ENCODE data around the gene CTSZ.
A peak's percentile ranks its signal among the peaks of the same experiment; 100 is the strongest.
"Not testable (repeated sequence)": the region's sequence is repeated elsewhere in the genome, so short reads cannot be mapped to it uniquely, and the experiment has no call there.

Gene CTSZ

GRCh38 chr20:58963060-58963584 is 43.9 kb downstream of the CTSZ start:
- peak overlapping the region; percentile 36 for H3K27ac ChIP-seq
- TF ChIP-seq CTCF (IDR thresholded peaks at IDR 0.05) (peak; percentile 55), ZFX (IDR thresholded peaks at IDR 0.05; ENCODE audit: borderline replicate concordance) (no peak)

GRCh38 chr20:58959652-58960051 is 47.4 kb downstream of the CTSZ start:
- no peak overlapping the region for H3K27ac ChIP-seq
- TF ChIP-seq ZFX (IDR thresholded peaks at IDR 0.05; ENCODE audit: borderline replicate concordance), result no peak
- TF ChIP-seq CTCF (IDR thresholded peaks at IDR 0.05), result no peak

GRCh38 chr20:58956078-58956477 is 51.0 kb downstream of the CTSZ start:
- H3K27ac ChIP-seq, result no peak overlapping the region
- TF ChIP-seq ZFX (IDR thresholded peaks at IDR 0.05; ENCODE audit: borderline replicate concordance) (no peak), CTCF (IDR thresholded peaks at IDR 0.05) (no peak)

GRCh38 chr20:58953050-58953449 is 54.0 kb downstream of the CTSZ start:
- no peak for TF ChIP-seq CTCF (IDR thresholded peaks at IDR 0.05)
- no peak for TF ChIP-seq ZFX (IDR thresholded peaks at IDR 0.05; ENCODE audit: borderline replicate concordance)
- no peak overlapping the region for H3K27ac ChIP-seq

GRCh38 chr20:58950603-58951002 is 56.5 kb downstream of the CTSZ start:
- TF ChIP-seq CTCF (IDR thresholded peaks at IDR 0.05) (peak; percentile 19), ZFX (IDR thresholded peaks at IDR 0.05; ENCODE audit: borderline replicate concordance) (no peak)
- H3K27ac ChIP-seq, result no peak overlapping the region

- not testable (repeated sequence) for H3K27ac ChIP-seq
Measured at GRCh38 chr20:58947797-58948388, 59.2 kb downstream of the CTSZ start.

- TF ChIP-seq ZFX (IDR thresholded peaks at IDR 0.05; ENCODE audit: borderline replicate concordance) (no peak), CTCF (IDR thresholded peaks at IDR 0.05) (no peak)
- no peak overlapping the region for H3K27ac ChIP-seq
Measured at GRCh38 chr20:58945965-58946631, 61.0 kb downstream of the CTSZ start.
